B cell (primary cell): ENCODE results near the gene ERICH2. TPM values are rescaled to one million over a fixed set of nuclear protein-coding genes. Genes with fewer than 3 reads are reported as not detected.

Source experiments
- ATAC-seq: fragments of 200-7000 bp; cut with Tn5 transposase; one replicate; pipeline ENCODE4 v1.10.0; 2021; ENCODE audit warnings: low read depth, mild to moderate bottlenecking, moderate number of reproducible peaks, moderate library complexity
- CTCF ChIA-PET: fragments of 350-600 bp; sonication (Branson Sonifier 250); formaldehyde crosslinking; loops from one replicate; lab custom pipeline; 2021; ENCODE audit warnings: antibody characterized with exemption, inconsistent platforms; lab: Charles Lee
- POLR2A ChIA-PET: fragments of 350-600 bp; sonication (Branson Sonifier 250); formaldehyde crosslinking; loops from one replicate; lab custom pipeline; 2021; ENCODE audit warnings: antibody characterized with exemption; lab: Charles Lee
- DNase-seq: peaks from one replicate; pipeline ENCODE4 v3.0.0; 2013
- H2AFZ ChIP-seq: 2 replicates; pipeline ENCODE4 v1.6.1; 2012; ENCODE audit warnings: mild to moderate bottlenecking, low read depth, low read length; ENCODE audit not compliant: insufficient read depth, poor library complexity, severe bottlenecking
- H3K27ac ChIP-seq, 2 donors: 1 replicate in 1 of 2; 2 replicates in 1 of 2; pipeline ENCODE4 v1.5.1; 2012 to 2013; ENCODE audit warnings: low read length in 2 of 2, mild to moderate bottlenecking in 2 of 2, moderate library complexity in 1 of 2
- H3K27me3 ChIP-seq, 4 experiments: fragments of 200-600 bp in 1 of 4; sonication (generic) in 1 of 4; replicated peaks in 1 of 4; 1 replicate in 2 of 4; 2 replicates in 2 of 4; pipeline versions ENCODE4 v1.6.1 to v1.7.0; 2013 to 2016; ENCODE audit warnings: low read length in 3 of 4, mild to moderate bottlenecking in 2 of 4, mixed read lengths in 1 of 4, moderate library complexity in 1 of 4; ENCODE audit not compliant: insufficient read depth in 4 of 4, control insufficient read depth in 3 of 4; ENCODE audit errors: control extremely low read depth in 1 of 4
- H3K36me3 ChIP-seq, 2 experiments: replicated peaks in 1 of 2; 1 replicate in 1 of 2; 2 replicates in 1 of 2; pipeline versions ENCODE4 v1.6.1 to v1.7.1; 2013; ENCODE audit warnings: low read length in 1 of 2; ENCODE audit not compliant: insufficient read depth in 2 of 2, control insufficient read depth in 1 of 2; ENCODE audit errors: control extremely low read depth in 1 of 2, extremely low read depth in 1 of 2
- H3K4me1 ChIP-seq, 2 donors: fragments of 200-600 bp in 1 of 2; sonication (generic) in 1 of 2; 1 replicate in 1 of 2; 2 replicates in 1 of 2; pipeline versions ENCODE4 v1.5.1 to v1.6.1; 2013 to 2017; ENCODE audit warnings: low read length in 2 of 2; ENCODE audit not compliant: control insufficient read depth in 2 of 2, insufficient read depth in 2 of 2
- H3K4me2 ChIP-seq: replicated peaks from 2 replicates; pipeline ENCODE3; 2012; ENCODE audit warnings: mild to moderate bottlenecking, low read depth, low read length; ENCODE audit not compliant: poor library complexity, severe bottlenecking
- H3K4me3 ChIP-seq, 5 experiments: fragments of 200-600 bp in 1 of 5; sonication (generic) in 1 of 5; 1 replicate in 3 of 5; 2 replicates in 2 of 5; pipeline versions ENCODE4 v1.5.1 to v1.7.0; 2011 to 2016; ENCODE audit warnings: low read length in 4 of 5, mild to moderate bottlenecking in 4 of 5, low read depth in 2 of 5, control low read depth in 1 of 5, moderate library complexity in 1 of 5; ENCODE audit not compliant: insufficient read depth in 1 of 5; ENCODE audit errors: control extremely low read depth in 1 of 5, extremely low read depth in 1 of 5
- H3K79me2 ChIP-seq: fragments of 200-600 bp; sonication (generic); one replicate; pipeline ENCODE4 v1.6.0; 2016; ENCODE audit warnings: low read length; ENCODE audit not compliant: control insufficient read depth, insufficient read depth
- H3K9ac ChIP-seq: fragments of 200-600 bp; sonication (generic); 2 replicates; pipeline ENCODE4 v1.6.1; 2017; ENCODE audit warnings: mild to moderate bottlenecking, low read length, moderate library complexity
- H3K9me3 ChIP-seq, 3 donors: one replicate each; pipeline versions ENCODE4 v1.6.1 to v1.7.1; 2013; ENCODE audit warnings: low read length in 2 of 3; ENCODE audit not compliant: control insufficient read depth in 2 of 3, insufficient read depth in 1 of 3; ENCODE audit errors: control extremely low read depth in 1 of 3
- H4K20me1 ChIP-seq: 2 replicates; pipeline ENCODE4 v1.6.0; 2012; ENCODE audit warnings: mild to moderate bottlenecking, low read length; ENCODE audit not compliant: insufficient read depth, control insufficient read depth, poor library complexity, severe bottlenecking
- H3K27ac Mint-ChIP-seq: one replicate; pipeline ENCODE4 v1.8.0; 2021; ENCODE audit warnings: mixed read lengths
- H3K27me3 Mint-ChIP-seq: one replicate; pipeline ENCODE4 v1.8.0; 2021; ENCODE audit warnings: mixed read lengths
- H3K4me1 Mint-ChIP-seq: one replicate; pipeline ENCODE4 v1.8.0; 2021; ENCODE audit warnings: mixed read lengths
- H3K4me3 Mint-ChIP-seq: one replicate; pipeline ENCODE4 v1.8.0; 2021; ENCODE audit warnings: mixed read lengths
- H3K9me3 Mint-ChIP-seq: one replicate; pipeline ENCODE4 v1.8.0; 2022; ENCODE audit warnings: mixed read lengths; ENCODE audit not compliant: insufficient read depth
- EZH2 ChIP-seq: IDR thresholded peaks from 2 replicates; pipeline ENCODE4 v1.6.1; 2012; ENCODE audit warnings: borderline replicate concordance, low read depth, mild to moderate bottlenecking, moderate library complexity, low read length; ENCODE audit not compliant: insufficient read depth, poor library complexity, severe bottlenecking
- WGBS: methylation state at CpG from one replicate; pipeline ENCODE4 v1.1.5; 2013; ENCODE audit warnings: missing lambda C conversion rate; ENCODE audit not compliant: insufficient coverage; 5-methylcytosine and 5-hydroxymethylcytosine counted together
- intact Hi-C: fragments of 100-400 bp; cut with micrococcal nuclease; formaldehyde crosslinking; loops from one replicate; pipeline ENCODE4 v1.10.0; 2022
- polyA plus RNA-seq: library from polyadenylated mRNA; depleted of rRNA; stranded (reverse); fragments of >200 nt; gene quantifications from 2 replicates; pipeline ENCODE4 v1.2.3, GENCODE V29; 2012
- total RNA-seq, 2 donors: library from RNA; stranded (reverse); fragments of 120-200 nt in 1 of 2; gene quantifications; 1 replicate in 1 of 2; 2 replicates in 1 of 2; pipeline versions ENCODE4 v1.2.3 to v1.2.4, GENCODE V29; 2013 to 2022
- TF ChIP-seq, protein P1 (sequence below): fragments of 200-600 bp; IDR thresholded peaks from one replicate; pipeline ENCODE4 v1.8.0; 2022; ENCODE audit warnings: antibody characterized with exemption, mild to moderate bottlenecking

Gene ERICH2
- total and polyA plus RNA-seq, 2 donors (not counting 1 experiment from before 2014, with no cell fraction given), result not detected

DNA sequence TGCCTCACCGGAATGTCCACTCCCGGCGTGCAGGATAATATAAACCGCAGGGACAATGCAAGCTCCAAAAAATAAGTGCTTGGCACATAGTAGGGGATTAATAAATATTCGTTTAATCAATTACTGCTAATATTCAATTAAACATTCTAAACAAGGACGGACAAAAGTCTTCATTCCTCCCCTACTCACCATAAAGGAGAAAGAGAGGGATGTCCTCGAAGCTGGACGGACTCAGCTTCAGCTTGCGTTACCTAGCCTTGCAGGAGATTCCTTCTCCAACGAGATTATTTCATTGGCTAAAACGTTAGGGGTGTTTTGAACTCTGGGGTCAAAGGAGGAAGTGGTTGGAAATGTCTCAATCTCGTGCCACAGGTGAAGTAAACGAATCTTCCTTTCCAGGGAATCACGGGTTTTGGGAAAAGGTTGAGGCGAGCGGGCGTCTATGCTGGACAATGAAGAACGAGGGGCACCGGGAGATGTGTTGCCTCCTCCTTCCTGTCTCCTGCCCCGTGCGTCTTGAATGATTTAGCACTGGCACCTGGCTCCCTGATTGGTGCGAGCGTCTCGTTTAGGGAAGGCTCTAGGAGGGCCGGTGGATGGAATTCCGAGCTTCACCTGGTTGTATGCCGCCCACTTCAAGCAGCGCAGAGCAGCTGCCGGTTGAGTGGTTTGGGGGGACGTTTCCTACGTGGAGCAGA lies 44.5 kb downstream of the ERICH2 start:
- POLR2A ChIA-PET, result interaction anchor here (0.6 kb wide), 1 partner anchor 345 kb away, joined by 11 read pairs; no protein-coding TSS in a partner anchor
- Histone ChIP-seq H3K36me3 (no peaks in the 10 kb centered on the region), H3K4me3 (no peak overlapping the region), H3K27me3 (peaks cover 0 to 69% (median 54%) of the 10 kb centered on the region in 4 experiments), H3K27ac (no peak overlapping the region), H3K9me3 (peaks cover 0 to 58% (median 2%) of the 10 kb centered on the region in 3 donors), H4K20me1 (no peaks in the 10 kb centered on the region), H3K9ac (no peak overlapping the region), H2AFZ (no peak overlapping the region), H3K4me2 (peak overlapping the region; percentile 90), H3K79me2 (no peaks in the 10 kb centered on the region), H3K4me1 (peaks cover 41 to 53% of the 10 kb centered on the region in 2 donors)
- 15% methylated on average over 19 of the region's 31 CpGs for WGBS
- peak overlapping the region; percentile 15 for H3K27ac Mint-ChIP-seq
- H3K9me3 Mint-ChIP-seq, result no peaks in the 10 kb centered on the region
- peak; percentile 32 for DNase-seq
- H3K27me3 Mint-ChIP-seq, result peaks cover 69% of the 10 kb centered on the region
- H3K4me1 Mint-ChIP-seq, result peaks cover 41% of the 10 kb centered on the region
- intact Hi-C loops, result loop anchor here (5.0 to 10.0 kb wide), 5 partner anchors 42 to 1283 kb away; partner anchors contain the start of genes ERICH2 and SP5
- H3K4me3 Mint-ChIP-seq, result peak overlapping the region; percentile 32
- TF ChIP-seq EZH2, result peak; percentile 73
- TF ChIP-seq, protein P1, sequence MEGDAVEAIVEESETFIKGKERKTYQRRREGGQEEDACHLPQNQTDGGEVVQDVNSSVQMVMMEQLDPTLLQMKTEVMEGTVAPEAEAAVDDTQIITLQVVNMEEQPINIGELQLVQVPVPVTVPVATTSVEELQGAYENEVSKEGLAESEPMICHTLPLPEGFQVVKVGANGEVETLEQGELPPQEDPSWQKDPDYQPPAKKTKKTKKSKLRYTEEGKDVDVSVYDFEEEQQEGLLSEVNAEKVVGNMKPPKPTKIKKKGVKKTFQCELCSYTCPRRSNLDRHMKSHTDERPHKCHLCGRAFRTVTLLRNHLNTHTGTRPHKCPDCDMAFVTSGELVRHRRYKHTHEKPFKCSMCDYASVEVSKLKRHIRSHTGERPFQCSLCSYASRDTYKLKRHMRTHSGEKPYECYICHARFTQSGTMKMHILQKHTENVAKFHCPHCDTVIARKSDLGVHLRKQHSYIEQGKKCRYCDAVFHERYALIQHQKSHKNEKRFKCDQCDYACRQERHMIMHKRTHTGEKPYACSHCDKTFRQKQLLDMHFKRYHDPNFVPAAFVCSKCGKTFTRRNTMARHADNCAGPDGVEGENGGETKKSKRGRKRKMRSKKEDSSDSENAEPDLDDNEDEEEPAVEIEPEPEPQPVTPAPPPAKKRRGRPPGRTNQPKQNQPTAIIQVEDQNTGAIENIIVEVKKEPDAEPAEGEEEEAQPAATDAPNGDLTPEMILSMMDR, result no peak
- ATAC-seq, result no peak
- CTCF ChIA-PET, result interaction anchor here (1.0 to 5.5 kb wide), 4 partner anchors 12 to 454 kb away, joined by 3 to 37 read pairs (median 17); no protein-coding TSS in a partner anchor

DNA sequence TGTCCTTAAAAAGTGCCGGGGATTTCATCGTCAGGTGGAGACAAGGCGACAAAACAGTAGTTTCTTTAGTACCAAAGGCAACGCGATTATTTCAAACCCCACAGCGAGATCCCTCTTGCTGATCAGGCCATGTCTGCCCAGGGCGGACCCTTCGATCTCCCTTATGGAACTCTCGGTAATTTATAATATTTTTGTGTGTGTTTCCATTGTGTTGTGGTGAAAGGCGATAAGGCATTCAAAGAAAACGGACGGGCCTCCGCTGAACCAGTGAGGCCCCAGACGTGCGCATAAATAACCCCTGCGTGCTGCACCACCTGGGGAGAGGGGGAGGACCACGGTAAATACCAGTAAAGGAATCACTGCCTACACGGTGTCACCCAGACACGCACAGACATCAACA lies 45.1 kb downstream of the ERICH2 start:
- peak overlapping the region; percentile 90 for H3K4me2 ChIP-seq
- Mint-ChIP-seq H3K4me1 (peaks cover 44% of the 10 kb centered on the region), H3K9me3 (no peaks in the 10 kb centered on the region), H3K27ac (peak overlapping the region; percentile 26), H3K4me3 (peak overlapping the region; percentile 63), H3K27me3 (peaks cover 69% of the 10 kb centered on the region)
- H3K9ac ChIP-seq, result peak overlapping the region; percentile 63
- H3K9me3 ChIP-seq, result peaks cover 0 to 64% (median 2%) of the 10 kb centered on the region in 3 donors
- H4K20me1 ChIP-seq, result no peaks in the 10 kb centered on the region
- H3K27ac ChIP-seq, result no peak overlapping the region
- DNase-seq (no peak), ATAC-seq (no peak)
- no peaks in the 10 kb centered on the region for H3K36me3 ChIP-seq
- H2AFZ ChIP-seq, result peak overlapping the region; percentile 17
- intact Hi-C loops, result loop anchor here (5.0 to 10.0 kb wide), 3 partner anchors 43 to 1282 kb away; partner anchors contain the start of gene ERICH2
- ChIA-PET CTCF (interaction anchor here (1.4 to 5.5 kb wide), 2 partner anchors 10 to 454 kb away, joined by 4 to 37 read pairs; no protein-coding TSS in a partner anchor), POLR2A (no interaction called here)
- TF ChIP-seq, protein P1, result no peak
- TF ChIP-seq EZH2, result no peak
- peaks cover 0 to 75% (median 59%) of the 10 kb centered on the region in 4 experiments for H3K27me3 ChIP-seq
- peaks cover 47 to 59% of the 10 kb centered on the region in 2 donors for H3K4me1 ChIP-seq
- H3K4me3 ChIP-seq, result peak overlapping the region in 3 of 5 experiments; percentile 45 to 49 (median 46)
- no peaks in the 10 kb centered on the region for H3K79me2 ChIP-seq
- WGBS, result 15% methylated on average over 2 of the region's 19 CpGs
